ENCODE results near the gene SCPEP1.

SCPEP1 gene

GRCh38 chr17:57011491-57012015 lies 33.6 kb downstream of the SCPEP1 start:
- no peak for DNase-seq (ENCODE audit: low read depth)
- TF ChIP-seq CTCF (IDR thresholded peaks at IDR 0.05; ENCODE audit: low read depth, low read length, missing control alignments) = no peak
- no peak overlapping the region for H3K4me3 ChIP-seq (ENCODE audit: low read depth, low read length)

GRCh38 chr17:57016071-57016763 lies 38.3 kb downstream of the SCPEP1 start:
- DNase-seq (ENCODE audit: low read depth) = no peak
- no peak overlapping the region for H3K4me3 ChIP-seq (ENCODE audit: low read depth, low read length)
- TF ChIP-seq CTCF (IDR thresholded peaks at IDR 0.05; ENCODE audit: low read depth, low read length, missing control alignments) = no peak

GRCh38 chr17:57016764-57017116 lies 38.8 kb downstream of the SCPEP1 start:
- no peak for DNase-seq (ENCODE audit: low read depth)
- no peak overlapping the region for H3K4me3 ChIP-seq (ENCODE audit: low read depth, low read length)

GRCh38 chr17:57017625-57018024 lies 39.7 kb downstream of the SCPEP1 start:
- no peak for TF ChIP-seq CTCF (IDR thresholded peaks at IDR 0.05; ENCODE audit: low read depth, low read length, missing control alignments)
- H3K4me3 ChIP-seq (ENCODE audit: low read depth, low read length) = no peak overlapping the region
- DNase-seq (ENCODE audit: low read depth) = no peak

More at GRCh38 chr17:57016764-57017116, 38.8 kb downstream of the SCPEP1 start:
- TF ChIP-seq CTCF (IDR thresholded peaks at IDR 0.05; ENCODE audit: low read depth, low read length, missing control alignments) = no peak

GRCh38 chr17:57020208-57020607 lies 42.3 kb downstream of the SCPEP1 start:
- no peak for TF ChIP-seq CTCF (IDR thresholded peaks at IDR 0.05; ENCODE audit: low read depth, low read length, missing control alignments)
- no peak for DNase-seq (ENCODE audit: low read depth)
- H3K4me3 ChIP-seq (ENCODE audit: low read depth, low read length) = no peak overlapping the region

- no peak for DNase-seq (ENCODE audit: low read depth)
- H3K4me3 ChIP-seq (ENCODE audit: low read depth, low read length) = no peak overlapping the region
- no peak for TF ChIP-seq CTCF (IDR thresholded peaks at IDR 0.05; ENCODE audit: low read depth, low read length, missing control alignments)
These were observed 43.5 kb downstream of the SCPEP1 start for GRCh38 chr17:57021226-57021940.
